Amniotic stem cell (primary cell): Measurements from ENCODE around the gene LDHAL6A.

Source experiments
- DNase-seq: peaks from one replicate; lab custom pipeline; 2025; lab: John Stamatoyannopoulos, UW

LDHAL6A gene

GRCh38 chr11:18490736-18491485, 35.3 kb downstream of the LDHAL6A start:
- no peak for DNase-seq

- no peak for DNase-seq
Observed at GRCh38 chr11:18491924-18492323, 36.3 kb downstream of the LDHAL6A start.

GRCh38 chr11:18492888-18493287, 37.2 kb downstream of the LDHAL6A start:
- DNase-seq: no peak

GRCh38 chr11:18493310-18493709, 37.7 kb downstream of the LDHAL6A start:
- no peak for DNase-seq

- no peak for DNase-seq
Observed at GRCh38 chr11:18495271-18495670, 39.6 kb downstream of the LDHAL6A start.

- no peak for DNase-seq
Observed at GRCh38 chr11:18495703-18496102, 40.0 kb downstream of the LDHAL6A start.

- no peak for DNase-seq
Observed at GRCh38 chr11:18498039-18498438, 42.4 kb downstream of the LDHAL6A start.

GRCh38 chr11:18501629-18502028, 46.0 kb downstream of the LDHAL6A start:
- DNase-seq: no peak

- DNase-seq: no peak
Observed at GRCh38 chr11:18502352-18502751, 46.7 kb downstream of the LDHAL6A start.

GRCh38 chr11:18521122-18521521, 65.5 kb downstream of the LDHAL6A start:
- no peak for DNase-seq

GRCh38 chr11:18522388-18522787, 66.7 kb downstream of the LDHAL6A start:
- no peak for DNase-seq

GRCh38 chr11:18523084-18523483, 67.4 kb downstream of the LDHAL6A start:
- DNase-seq: no peak

GRCh38 chr11:18524248-18524647, 68.6 kb downstream of the LDHAL6A start:
- DNase-seq: no peak

- no peak for DNase-seq
Observed at GRCh38 chr11:18526130-18526520, 70.5 kb downstream of the LDHAL6A start.

GRCh38 chr11:18526521-18527296, 71.1 kb downstream of the LDHAL6A start, which contains the start of gene TSG101:
TSS of gene TSG101 (minus strand) at chr11:18526942. CDS start at chr11:18526816, 126 bp downstream.
- DNase-seq: peak; percentile 93

GRCh38 chr11:18527512-18527911, 71.9 kb downstream of the LDHAL6A start:
- no peak for DNase-seq
